Islet precursor cell (in vitro differentiated cells): ENCODE measurements around the gene PER3.
"Not testable (repeated sequence)": the region's sequence is repeated elsewhere in the genome, so short reads cannot be mapped to it uniquely, and the experiment has no call there.

ENCODE experiments used
- DNase-seq: peaks from one replicate; pipeline ENCODE4 v3.0.0-alpha.2; 2018

The PER3 gene

DNA sequence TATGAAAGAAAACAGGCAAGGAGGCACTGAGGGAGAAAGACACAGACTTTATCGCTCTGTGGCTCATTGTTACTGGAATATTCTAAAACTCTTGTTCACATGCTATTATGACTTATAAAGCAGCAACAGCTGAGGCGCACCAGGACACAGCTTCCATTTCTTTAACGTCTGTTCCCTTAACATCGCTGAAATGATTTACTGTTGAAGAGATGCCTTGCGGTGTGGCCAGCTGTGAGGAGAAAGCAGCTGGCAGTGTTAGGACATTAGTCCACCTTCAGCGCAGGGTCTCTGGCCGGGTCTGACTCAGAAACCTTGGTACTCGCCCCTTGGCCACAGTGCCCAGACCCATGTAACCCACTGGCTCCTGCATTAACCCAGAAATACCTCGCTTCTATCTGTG, 3.1 kb upstream of the PER3 start:
- DNase-seq: no peak

DNA sequence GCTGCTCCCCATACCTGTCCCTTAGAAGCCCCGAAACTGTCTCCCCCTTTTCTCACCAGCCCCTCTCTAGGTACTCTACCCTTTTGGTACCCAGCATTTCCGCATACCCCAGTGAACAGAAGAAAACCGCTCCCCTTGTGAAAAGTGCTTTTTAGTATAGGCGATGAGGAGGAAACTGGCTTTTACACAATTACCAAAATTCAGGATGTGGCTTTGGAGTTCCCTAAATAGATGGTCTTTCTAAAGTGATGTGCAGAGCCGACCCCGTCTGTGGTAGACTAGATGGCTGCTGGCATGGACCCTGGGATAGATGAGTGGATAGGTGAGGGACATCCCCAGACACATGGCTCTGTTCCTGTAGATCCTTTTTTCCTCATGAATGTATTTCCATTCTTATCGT, 2.6 kb upstream of the PER3 start:
- DNase-seq: no peak

DNA sequence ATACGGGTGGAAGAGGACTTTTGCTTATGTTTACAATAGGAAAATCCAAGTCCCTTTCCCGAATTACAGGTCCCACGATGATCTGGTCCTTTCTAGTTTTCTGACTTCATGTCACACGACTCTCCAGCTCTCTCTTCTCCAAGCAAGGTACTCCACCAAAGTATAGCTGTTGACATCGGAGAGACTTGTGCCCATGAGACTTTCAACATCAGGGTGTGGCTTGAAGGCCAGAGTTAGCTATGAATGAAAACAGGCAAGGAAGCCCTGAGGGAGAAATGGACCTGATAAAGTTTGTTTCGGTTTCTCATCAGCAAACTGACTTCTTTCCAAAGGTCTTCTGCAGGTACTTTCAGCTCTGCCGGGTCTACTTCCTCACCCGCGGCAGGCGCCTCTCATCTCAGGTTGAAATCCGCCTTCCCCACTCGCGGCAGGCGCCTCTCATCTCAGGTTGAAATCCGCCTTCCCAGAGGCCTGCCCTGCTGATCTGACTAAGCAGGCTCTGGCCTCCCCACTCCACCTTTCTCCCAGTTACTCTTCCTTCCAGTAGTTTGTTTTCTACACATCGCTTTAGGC, 2.1 kb upstream of the PER3 start:
- no peak for DNase-seq

DNA sequence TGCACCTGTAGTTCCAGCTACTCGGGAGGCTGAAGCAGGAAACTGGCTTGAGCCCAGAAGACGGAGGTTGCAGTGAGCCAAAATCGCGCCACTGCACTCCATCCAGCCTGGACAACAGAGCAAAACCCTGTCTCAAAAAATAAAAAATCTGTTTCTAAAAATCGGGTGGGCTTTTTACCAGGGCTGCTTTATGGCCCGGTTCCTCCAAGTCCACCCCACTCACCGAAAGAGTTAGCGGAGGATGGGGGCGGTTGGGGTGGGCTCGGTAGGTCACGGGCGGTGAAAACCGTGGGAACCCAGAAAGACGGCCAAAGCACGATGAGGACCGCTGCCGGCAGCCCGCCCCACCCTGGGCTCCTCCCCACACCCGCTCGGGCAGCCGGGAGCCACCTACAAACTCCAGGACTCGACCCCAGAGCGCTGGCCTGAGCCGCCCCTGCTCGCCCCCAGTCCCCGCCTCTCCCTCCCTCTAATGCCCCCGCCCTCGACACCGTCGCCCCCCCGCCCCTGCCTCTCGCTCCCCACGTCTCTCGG, 846 bp upstream of the PER3 start:
- peak; percentile 91 for DNase-seq

DNA sequence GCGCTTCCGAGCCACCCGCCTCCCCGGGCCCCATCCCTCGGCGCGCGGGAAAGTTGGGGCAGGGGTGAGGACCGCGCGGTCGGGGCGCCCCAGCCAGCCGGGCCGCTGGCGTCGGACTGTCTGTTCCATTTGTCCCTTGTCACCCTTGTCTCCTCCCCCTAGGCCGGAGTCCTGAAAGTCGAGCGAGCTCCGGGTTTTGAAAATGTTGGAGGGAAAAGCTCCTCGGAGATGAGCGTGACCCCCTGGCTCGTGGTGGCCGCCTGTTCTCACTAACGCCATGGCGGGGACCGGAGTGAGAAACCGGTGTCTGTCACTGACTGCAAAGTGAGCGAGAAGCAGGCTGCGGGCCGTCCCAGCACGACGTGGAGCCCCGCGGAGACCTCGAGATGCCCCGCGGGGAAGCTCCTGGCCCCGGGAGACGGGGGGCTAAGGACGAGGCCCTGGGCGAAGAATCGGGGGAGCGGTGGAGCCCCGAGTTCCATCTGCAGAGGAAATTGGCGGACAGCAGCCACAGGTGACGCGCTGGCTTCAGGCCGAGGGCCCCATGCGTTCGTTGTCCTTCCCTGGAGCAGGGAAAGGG, 491 bp downstream of the PER3 start:
- no peak for DNase-seq

DNA sequence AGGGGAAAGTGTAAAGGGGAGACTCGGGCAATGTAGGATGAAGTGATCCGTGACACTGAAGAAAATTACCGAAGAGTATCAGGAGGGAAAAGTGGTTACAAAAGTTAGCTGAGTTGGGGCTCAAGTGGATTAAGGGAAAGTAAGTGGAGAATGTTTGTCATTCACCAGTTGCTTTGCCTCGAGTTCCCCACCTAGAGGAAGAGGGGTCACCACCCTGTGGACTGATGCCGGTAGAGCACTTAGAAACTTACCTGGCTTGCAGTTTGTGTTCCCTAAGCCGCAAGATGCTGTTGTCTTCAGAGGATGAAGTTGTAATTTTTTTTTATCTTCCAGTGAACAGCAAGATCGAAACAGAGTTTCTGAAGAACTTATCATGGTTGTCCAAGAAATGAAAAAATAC, 1.0 kb downstream of the PER3 start:
- no peak for DNase-seq

DNA sequence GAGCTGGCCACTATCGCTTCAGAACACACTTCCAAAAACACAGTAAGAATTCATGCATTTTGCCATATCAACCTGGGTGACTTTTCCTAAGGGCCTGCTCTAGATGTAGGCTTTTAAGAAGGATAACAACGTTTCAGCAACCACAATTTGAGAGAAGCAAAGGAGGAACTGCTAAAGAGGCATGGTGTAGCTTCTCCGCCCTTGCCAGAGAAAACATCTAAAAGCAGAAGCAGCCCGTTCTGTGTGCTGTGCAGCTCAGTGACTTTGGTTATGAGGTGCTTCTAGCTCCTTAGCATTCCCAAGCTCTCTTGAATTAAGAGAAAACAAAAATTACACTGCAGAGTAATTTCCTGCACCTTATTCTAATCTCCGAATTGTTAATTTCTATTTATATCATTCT, 2.7 kb downstream of the PER3 start:
- DNase-seq: no peak

DNA sequence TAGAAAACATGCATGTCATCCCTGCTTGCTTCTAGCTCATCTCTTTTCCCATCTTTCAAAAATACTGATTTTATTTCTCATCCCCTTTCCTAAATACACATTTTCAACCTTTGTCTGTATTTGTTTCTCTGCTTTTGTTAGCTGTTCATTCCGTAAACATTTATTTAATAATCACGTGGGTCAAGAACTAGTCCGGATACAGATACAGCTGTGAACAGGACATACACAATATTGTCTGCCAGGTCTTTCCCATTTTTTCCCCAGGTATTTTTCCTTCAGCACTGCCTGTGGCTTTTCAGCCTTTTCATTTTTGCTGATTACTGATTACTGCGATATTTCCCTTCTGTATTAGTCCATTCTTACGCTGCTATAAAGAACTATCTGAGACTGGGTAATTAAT, 5.7 kb downstream of the PER3 start:
- DNase-seq: no peak

DNA sequence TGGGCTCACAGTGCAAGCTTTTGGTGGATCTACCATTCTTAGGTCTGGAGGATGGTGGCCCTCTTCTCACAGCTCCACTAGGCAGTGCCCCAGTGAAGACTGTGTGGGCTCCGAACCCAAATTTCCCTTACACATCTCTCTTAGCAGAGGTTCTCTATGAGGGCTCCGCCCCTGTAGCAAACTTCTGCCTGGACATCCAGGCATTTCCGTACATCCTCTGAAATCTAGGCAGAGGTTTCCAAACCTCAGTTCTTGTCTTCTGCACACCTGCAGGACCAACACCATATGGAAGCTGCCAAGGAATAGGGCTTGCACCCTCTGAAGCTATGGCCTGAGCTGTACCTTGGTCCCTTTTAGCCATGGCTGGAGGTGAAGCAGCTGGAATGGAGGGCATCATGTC, 6.9 kb downstream of the PER3 start:
- not testable (repeated sequence) for DNase-seq

DNA sequence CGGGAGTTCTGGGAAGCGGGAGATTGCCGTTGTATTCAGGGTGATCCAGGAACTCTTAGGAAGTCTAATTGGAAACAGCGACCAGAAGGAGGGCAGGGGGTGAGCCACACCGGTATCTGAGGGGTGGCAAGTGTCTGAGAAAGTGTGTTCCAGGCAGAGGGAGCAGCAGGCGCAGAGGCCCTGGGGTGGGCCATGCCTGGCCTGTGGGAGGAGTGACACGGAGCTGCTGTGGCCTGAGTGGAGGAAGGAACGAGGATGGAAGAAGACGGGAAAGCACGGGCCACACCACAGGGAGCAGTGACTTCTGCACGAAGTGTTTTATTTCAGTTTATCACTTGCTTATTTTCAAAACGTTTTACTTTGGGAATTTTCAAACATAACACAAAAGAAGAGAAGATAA, 11.3 kb downstream of the PER3 start:
- no peak for DNase-seq

DNA sequence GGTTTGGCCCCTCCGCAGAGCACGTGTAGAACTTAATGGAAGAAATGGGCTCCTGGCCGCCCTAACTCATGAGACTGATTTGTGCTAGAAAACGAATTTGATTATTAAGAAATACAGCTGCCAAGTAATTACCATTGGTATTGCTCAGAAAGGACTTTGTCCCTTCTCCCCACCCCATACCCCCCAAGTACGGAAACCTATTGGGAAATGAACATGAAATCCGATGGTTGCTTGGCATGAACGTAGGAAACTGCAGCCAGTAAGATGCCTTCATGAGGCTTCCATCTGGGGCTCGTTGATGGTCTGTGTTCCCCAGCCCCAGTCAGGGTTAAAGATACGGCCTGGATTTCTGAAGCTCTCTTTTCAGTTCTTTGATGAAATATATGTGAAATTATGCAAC, 21.4 kb downstream of the PER3 start:
- DNase-seq: no peak

DNA sequence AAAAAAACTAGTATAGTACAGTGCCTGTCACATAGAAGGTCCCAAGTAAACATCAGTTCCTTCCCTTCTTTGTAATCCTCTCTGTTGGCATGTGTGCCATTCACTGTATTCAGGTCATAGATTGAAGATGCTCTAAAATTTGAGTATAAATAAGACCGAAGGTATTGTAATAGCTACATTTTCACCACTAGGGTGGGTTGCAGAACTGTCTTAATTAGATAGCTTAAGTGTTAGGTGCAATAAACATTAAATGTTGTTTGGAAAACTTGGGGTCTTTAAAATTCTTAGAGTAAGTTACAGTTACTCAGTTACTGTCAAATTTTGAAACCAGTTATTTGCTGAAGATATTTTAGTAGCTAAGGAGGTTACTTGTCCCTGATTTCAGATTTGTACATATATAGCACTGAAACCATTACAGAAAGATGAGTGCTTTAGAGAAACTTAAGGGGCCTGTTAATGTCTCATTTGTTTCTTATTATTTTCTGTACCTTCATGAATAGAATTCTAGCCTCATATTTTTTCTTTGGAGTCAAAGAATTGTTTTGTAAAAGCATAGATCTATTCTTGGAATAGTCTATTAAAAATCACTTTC, 24.3 kb downstream of the PER3 start:
- DNase-seq: no peak

DNA sequence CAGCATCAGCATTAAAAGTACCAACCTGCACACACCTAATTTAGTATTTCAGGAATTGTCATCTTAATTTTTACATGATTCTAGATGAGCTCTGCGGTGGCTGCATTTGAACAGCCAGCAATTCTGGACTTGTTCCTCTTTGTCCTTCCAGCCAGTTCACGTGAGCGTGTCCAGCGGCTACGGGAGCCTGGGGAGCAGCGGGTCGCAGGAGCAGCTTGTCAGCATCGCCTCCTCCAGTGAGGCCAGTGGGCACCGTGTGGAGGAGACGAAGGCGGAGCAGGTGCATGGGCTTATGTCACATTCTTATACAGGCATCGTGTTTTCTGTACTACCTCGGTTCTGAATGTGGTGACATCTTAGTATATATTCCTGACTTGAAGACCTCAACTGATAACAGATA, 25.7 kb downstream of the PER3 start:
- DNase-seq: no peak

DNA sequence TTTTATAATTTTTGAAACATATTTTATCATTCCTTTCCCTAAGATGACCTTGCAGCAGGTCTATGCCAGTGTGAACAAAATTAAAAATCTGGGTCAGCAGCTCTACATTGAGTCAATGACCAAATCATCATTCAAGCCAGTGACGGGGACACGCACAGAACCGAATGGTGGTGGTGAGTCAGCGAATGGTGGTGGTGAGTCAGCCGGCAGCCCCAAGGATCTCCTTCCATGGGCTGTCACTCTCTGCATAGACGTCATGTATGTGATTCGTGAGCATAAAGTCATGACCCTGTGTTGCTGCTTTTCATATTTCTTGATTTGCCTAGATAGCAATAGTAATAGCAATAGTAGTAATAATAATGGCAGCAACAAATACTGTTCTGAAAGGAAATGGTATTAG, 26.3 kb downstream of the PER3 start:
- DNase-seq: peak; percentile 63

DNA sequence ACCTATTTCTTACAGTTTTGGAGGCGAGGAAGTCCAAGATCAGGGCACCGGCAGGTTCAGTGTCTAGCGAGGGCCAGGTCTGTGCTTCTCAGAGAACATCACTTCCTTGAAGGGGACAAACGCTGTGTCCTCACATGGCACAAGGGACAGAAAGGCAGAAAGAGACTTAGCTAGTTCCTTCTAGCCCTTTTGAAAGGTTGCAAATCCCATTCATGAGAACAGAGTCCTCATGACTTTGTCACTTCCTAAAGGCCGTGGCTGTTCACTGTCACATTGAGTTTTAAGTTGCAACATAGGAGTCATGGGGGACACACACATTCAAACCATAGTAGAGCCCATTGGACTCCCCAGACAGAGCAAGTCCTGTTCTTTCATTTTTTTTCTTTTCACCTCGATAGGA, 27.4 kb downstream of the PER3 start:
- no peak for DNase-seq

DNA sequence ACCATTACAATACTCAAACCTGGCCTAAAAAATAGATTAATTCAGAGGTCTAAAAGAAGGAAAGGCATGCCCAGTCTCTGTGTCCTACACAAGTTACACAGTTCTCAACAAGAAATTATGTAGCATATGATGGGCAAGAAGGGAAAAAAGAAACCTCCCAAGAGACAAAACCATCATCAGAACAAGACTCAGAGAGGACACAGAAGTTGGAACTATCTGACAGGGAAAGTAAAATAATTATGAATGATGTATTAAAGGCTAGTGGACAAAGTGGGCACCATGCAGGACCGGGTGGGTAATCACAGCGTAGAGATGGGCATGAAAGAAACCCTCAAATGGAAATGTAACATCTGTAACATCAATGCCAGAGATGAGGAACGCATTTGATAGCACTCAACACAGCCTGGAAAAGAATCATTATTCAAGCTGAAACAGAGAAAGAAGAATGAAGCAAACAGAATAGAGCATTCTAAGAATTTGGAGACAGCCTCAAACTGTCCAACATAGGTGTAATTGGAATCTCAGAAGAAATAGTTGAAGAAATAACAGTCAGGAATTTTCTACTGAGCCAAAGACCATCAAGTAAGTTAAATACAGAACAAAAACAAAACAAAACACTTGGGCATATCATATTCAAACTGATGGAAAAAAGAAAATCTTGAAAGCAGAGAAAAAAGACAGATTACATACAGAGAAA, 29.7 kb downstream of the PER3 start:
- DNase-seq: no peak

DNA sequence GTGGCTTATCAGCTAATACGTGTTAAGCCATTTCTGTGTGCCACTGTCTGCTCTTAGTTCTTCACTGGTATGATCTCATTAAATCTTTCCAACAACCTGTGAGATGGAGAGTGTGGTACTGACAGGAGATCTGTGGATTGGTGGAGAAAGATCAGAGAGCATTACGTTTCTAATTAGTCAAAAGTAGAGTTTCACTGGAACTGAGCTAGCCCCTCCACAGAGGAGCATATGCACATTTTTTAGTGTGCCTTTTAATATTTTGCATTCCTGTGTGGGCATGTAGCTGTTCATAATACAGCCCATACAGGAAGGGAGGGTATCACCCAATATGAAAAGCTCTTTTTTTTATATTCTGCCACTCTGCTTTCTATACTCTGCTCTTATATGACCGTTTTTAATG, 37.2 kb downstream of the PER3 start:
- DNase-seq: no peak

DNA sequence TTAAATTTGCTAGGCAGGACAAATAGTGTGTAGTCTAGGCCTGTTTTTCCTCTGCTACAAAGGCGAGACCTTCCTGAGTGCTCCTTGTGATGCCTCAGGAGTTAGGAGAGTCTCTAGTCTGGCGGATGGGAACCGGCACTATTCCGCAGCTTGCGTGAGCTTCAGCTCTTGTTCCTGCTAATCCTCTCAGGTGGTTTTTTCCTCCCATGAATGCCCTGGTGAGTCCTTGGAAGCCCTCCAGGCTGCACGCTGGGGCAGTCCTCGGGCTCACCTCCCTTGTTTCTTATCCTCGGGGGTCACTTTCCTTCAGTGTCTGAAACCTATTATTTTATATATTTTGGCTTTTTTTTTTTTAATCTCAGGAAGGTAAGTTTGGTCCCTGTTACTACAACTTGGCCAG, 40.6 kb downstream of the PER3 start:
- DNase-seq: no peak

DNA sequence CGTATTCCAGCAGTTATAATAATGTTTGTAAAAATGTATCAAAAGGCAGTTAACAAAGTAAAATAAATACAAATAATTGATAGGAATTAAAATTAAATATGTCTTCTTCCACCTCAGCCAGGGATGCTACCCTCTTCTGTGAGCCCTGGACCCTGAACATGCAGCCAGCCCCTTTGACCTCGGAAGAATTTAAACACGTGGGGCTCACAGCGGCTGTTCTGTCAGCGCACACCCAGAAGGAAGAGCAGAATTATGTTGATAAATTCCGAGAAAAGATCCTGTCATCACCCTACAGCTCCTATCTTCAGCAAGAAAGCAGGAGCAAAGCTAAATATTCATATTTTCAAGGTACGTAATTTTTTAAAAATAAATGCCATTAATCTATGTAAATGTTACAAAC, 42.3 kb downstream of the PER3 start:
- DNase-seq: no peak

DNA sequence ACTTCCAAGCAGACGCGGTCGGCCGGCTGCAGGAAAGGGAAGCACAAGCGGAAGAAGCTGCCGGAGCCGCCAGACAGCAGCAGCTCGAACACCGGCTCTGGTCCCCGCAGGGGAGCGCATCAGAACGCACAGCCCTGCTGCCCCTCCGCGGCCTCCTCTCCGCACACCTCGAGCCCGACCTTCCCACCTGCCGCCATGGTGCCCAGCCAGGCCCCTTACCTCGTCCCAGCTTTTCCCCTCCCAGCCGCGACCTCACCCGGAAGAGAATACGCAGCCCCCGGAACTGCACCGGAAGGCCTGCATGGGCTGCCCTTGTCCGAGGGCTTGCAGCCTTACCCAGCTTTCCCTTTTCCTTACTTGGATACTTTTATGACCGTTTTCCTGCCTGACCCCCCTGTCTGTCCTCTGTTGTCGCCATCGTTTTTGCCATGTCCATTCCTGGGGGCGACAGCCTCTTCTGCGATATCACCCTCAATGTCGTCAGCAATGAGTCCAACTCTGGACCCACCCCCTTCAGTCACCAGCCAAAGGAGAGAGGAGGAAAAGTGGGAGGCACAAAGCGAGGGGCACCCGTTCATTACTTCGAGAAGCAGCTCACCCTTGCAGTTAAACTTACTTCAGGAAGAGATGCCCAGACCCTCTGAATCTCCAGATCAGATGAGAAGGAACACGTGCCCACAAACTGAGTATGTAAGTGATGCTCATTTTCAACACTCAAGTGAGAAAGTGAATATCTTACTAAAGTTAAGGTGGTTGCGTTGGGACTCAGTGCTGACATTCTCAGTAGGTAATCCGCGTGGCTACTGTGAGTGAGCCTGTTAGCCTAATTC, 43.2 kb downstream of the PER3 start:
- no peak for DNase-seq

DNA sequence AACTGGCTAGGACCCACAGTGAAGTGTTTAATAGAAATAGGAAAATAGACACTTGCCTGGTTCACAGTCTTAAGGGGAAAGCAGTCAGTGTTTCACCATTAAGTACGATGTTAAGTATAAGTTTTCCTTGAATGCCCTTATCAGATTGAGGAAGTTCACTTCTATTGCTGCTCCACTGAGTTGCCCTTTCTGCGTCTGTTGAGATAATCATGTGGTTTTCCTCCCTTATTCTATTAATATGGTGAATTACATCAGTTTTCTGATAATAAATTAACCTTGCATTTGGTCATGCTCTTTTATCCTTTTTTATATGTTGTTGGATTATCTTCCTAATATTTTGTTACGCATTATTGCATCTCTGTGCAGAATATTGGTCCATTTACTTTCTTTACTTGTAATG, 47.4 kb downstream of the PER3 start:
- no peak for DNase-seq

DNA sequence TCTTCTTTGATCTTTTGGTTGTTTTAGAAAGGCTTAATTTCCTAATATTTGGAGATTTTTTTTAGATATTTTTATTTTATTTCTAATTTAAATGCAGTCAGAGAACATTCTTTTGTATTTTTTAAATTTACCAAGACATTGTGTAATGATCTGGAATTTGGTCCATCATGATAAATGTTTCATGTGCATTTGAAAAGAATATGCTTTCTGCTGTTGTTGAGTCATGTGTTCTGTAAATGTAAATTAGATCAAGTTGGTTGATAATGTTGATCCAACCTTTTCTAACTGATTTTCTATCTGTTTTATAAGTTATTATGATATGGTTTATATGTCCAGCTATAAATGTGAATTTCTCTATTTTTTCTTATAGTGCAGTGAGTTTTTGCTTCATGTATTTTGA, 48.9 kb downstream of the PER3 start:
- DNase-seq: no peak

DNA sequence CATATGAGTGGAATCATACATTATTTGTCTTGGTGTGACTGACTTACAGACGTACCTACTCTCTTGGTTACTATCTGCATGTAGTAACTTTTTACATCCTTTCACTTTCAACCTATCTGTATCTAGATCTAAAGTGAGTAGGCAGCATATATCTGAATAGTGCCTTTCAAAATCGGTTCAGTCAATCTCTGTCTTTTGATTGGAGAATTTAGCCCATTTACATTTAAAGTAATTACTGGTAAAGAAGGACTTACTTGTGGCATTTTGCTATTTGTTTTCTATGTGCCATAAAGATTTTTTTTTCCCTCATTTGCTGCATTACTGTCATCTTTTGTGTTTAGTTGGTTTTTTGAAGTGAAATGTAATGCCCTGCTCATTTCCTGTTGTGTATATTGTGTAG, 54.6 kb downstream of the PER3 start:
- no peak for DNase-seq
